SU-DHL-6 (cell line): ENCODE results near the gene RAB40B.

ENCODE experiments used
- H2AFZ ChIP-seq: fragments of 200-600 bp; sonication (generic); 2 replicates; pipeline ENCODE4 v1.6.1; 2014; ENCODE audit warnings: low read depth, mild to moderate bottlenecking, moderate library complexity, mixed read lengths, antibody characterized with exemption, low read length; ENCODE audit not compliant: severe bottlenecking
- H3F3A ChIP-seq: fragments of 200-600 bp; shearing (Covaris generic); 2 replicates; pipeline ENCODE4 v1.6.0; 2016; ENCODE audit warnings: antibody characterized with exemption, mild to moderate bottlenecking; ENCODE audit not compliant: insufficient read depth
- H3K27ac ChIP-seq: fragments of 200-600 bp; sonication (generic); 2 replicates; pipeline ENCODE4 v1.5.1; 2016; ENCODE audit warnings: low read depth, mild to moderate bottlenecking, low read length, moderate library complexity, mixed read lengths
- H3K27me3 ChIP-seq: fragments of 200-600 bp; sonication (generic), shearing (Covaris generic); 2 replicates; pipeline ENCODE4 v1.6.0; 2014; ENCODE audit warnings: mild to moderate bottlenecking, low read length
- H3K36me3 ChIP-seq: fragments of 200-600 bp; sonication (generic); 2 replicates; pipeline ENCODE4 v1.6.1; 2014; ENCODE audit warnings: mild to moderate bottlenecking, low read length, mixed read lengths
- H3K4me2 ChIP-seq: fragments of 300-600, 200-600 bp; shearing (Covaris generic), sonication (generic); 2 replicates; pipeline ENCODE4 v1.6.0; 2014; ENCODE audit warnings: low read length, low read depth, mild to moderate bottlenecking; ENCODE audit not compliant: poor library complexity, severe bottlenecking
- H3K4me3 ChIP-seq: fragments of 200-600 bp; sonication (generic); 2 replicates; pipeline ENCODE4 v1.5.1; 2014; ENCODE audit warnings: antibody characterized with exemption, low read length, mild to moderate bottlenecking, mixed read lengths; ENCODE audit not compliant: insufficient read depth, poor library complexity, severe bottlenecking
- H3K79me2 ChIP-seq: fragments of 200-600 bp; sonication (generic); 2 replicates; pipeline ENCODE4 v1.6.1; 2014; ENCODE audit warnings: mild to moderate bottlenecking, low read length, moderate library complexity; ENCODE audit not compliant: insufficient read depth
- H3K9ac ChIP-seq: fragments of 200-600 bp; sonication (generic); 2 replicates; pipeline ENCODE4 v1.7.0; 2014; ENCODE audit warnings: mild to moderate bottlenecking, low read length
- H3K9me2 ChIP-seq: fragments of 200-600 bp; sonication (generic); replicated peaks from 2 replicates; pipeline ENCODE4 v1.6.1; 2014; ENCODE audit warnings: low read length; ENCODE audit not compliant: insufficient read depth
- H3K9me3 ChIP-seq: fragments of 200-600 bp; sonication (generic); 2 replicates; pipeline ENCODE4 v1.6.1; 2014; ENCODE audit warnings: low read length, mixed read lengths; ENCODE audit not compliant: insufficient read depth
- H4K20me1 ChIP-seq: fragments of 200-600 bp; sonication (generic); 2 replicates; pipeline ENCODE4 v1.6.1; 2014; ENCODE audit warnings: low read depth, mild to moderate bottlenecking, antibody characterized with exemption, low read length, moderate library complexity, mixed read lengths
- EZH2phosphoT487 ChIP-seq: fragments of 200-600 bp; sonication (generic), shearing (Covaris generic); conservative IDR thresholded peaks from 2 replicates; pipeline ENCODE4 v1.6.1; 2018; ENCODE audit warnings: mild to moderate bottlenecking, antibody characterized with exemption, low read length, moderate library complexity, mixed read lengths
- TF ChIP-seq, protein P1 (sequence below): fragments of 200-600 bp; sonication (generic); IDR thresholded peaks from one replicate; pipeline ENCODE4 v1.5.1; 2017; ENCODE audit warnings: antibody characterized with exemption, mild to moderate bottlenecking, low read length, moderate library complexity; ENCODE audit not compliant: insufficient read depth, poor library complexity, severe bottlenecking

RAB40B gene

DNA sequence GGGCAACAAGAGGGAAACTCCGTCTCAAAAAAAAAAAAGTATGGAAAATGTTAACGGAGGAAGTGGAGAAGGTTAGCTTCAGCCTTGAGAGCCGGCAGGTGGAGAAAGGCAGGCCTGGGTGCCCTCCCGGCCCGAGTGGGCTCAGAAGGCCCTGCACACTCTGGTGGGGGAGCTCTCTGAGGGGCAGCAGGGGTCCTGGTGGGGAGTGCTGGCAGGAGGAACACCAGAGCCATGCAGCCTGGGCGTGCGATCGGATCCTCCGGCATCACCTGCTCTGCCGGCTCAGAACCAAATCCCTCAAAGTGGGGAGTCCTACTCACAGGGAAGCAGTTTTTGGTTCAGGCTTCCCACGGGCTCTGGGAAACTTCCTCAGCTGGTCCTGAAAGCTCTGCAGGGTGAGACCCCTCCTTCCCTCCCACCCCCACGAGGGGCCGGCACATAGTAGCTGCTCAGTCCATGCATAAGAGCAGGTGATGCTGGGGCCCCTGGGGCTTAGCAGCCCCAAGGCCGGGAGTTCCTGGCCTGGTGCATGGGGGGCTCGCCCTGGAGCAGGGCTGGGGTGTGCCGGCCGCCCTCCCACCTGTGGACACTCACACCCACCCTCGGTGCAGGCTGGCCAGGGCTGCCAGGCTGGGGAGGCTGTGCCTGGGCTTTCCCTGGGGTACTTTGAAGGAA lies 38.1 kb upstream of the RAB40B start:
- TF ChIP-seq, protein P1, sequence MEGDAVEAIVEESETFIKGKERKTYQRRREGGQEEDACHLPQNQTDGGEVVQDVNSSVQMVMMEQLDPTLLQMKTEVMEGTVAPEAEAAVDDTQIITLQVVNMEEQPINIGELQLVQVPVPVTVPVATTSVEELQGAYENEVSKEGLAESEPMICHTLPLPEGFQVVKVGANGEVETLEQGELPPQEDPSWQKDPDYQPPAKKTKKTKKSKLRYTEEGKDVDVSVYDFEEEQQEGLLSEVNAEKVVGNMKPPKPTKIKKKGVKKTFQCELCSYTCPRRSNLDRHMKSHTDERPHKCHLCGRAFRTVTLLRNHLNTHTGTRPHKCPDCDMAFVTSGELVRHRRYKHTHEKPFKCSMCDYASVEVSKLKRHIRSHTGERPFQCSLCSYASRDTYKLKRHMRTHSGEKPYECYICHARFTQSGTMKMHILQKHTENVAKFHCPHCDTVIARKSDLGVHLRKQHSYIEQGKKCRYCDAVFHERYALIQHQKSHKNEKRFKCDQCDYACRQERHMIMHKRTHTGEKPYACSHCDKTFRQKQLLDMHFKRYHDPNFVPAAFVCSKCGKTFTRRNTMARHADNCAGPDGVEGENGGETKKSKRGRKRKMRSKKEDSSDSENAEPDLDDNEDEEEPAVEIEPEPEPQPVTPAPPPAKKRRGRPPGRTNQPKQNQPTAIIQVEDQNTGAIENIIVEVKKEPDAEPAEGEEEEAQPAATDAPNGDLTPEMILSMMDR = no peak
- TF ChIP-seq EZH2phosphoT487 = no peak
- Histone ChIP-seq H2AFZ (no peak overlapping the region), H3K27me3 (no peaks in the 10 kb centered on the region), H3K9ac (no peak overlapping the region), H3K9me2 (no peaks in the 10 kb centered on the region), H3K4me3 (no peak overlapping the region), H4K20me1 (no peaks in the 10 kb centered on the region), H3F3A (no peaks in the 10 kb centered on the region), H3K36me3 (peaks cover 33% of the 10 kb centered on the region), H3K79me2 (no peaks in the 10 kb centered on the region), H3K9me3 (peaks cover 27% of the 10 kb centered on the region; the same call in 1 of the 2 replicates), H3K27ac (no peak overlapping the region), H3K4me2 (no peak overlapping the region)

DNA sequence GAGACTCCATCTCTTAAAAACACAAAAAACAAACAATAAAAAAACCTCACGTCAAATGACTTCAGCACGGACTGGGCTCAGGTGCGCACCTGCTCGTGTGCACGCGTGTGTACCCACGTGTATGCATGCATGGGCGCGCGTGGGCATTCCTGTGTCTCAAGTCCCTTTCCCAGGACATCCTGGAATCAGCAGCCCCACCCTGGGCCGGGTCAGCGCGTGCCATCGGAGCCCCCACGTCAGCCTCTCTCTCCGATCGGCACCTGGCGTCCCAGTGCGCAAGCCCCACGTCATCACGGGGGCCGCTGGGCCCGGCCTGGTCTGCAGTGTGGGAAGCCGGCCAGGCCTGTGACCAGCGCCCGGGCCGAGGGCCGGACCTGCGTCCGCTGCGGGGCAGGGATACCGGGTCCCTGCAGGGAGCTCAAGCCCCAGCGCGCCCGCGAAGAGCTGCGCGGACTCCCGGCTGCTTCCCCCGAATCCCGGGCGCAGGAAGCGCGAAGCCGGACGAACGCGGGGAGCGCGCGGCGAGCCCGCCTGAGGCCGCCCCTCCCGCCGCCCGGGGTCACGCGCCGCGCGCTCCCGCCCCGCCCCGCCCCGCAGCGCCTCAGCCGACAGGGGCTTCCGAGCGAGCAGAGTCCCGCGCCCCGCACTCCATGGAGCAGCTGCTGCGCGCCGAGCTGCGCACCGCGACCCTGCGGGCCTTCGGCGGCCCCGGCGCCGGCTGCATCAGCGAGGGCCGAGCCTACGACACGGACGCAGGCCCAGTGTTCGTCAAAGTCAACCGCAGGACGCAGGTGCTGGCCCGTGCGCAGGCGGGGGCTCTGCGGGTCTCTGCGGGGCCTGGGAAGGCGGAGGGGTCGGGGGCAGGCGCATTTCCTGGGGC lies 36.7 kb upstream of the RAB40B start, which contains the start of gene FN3K:
FN3K (plus strand) TSS at position 629 of the 880 bp plus-strand sequence; CDS start at position 651, 22 bp downstream.
- Histone ChIP-seq H3K4me3 (no peak within 1 kb of the TSS), H2AFZ (no peak within 1 kb of the TSS), H3K36me3 (peaks cover 19% of the 10 kb centered on the region), H3K27ac (no peak within 1 kb of the TSS), H3K9me2 (no peaks in the 10 kb centered on the region), H3F3A (no peaks in the 10 kb centered on the region), H3K9ac (no peak within 1 kb of the TSS), H3K27me3 (no peaks in the 10 kb centered on the region), H3K9me3 (peaks cover 14% of the 10 kb centered on the region; the same call in 1 of the 2 replicates), H3K4me2 (no peak within 1 kb of the TSS), H3K79me2 (no peaks in the 10 kb centered on the region), H4K20me1 (no peaks in the 10 kb centered on the region)
- TF ChIP-seq, protein P1 = no peak
- no peak for TF ChIP-seq EZH2phosphoT487

DNA sequence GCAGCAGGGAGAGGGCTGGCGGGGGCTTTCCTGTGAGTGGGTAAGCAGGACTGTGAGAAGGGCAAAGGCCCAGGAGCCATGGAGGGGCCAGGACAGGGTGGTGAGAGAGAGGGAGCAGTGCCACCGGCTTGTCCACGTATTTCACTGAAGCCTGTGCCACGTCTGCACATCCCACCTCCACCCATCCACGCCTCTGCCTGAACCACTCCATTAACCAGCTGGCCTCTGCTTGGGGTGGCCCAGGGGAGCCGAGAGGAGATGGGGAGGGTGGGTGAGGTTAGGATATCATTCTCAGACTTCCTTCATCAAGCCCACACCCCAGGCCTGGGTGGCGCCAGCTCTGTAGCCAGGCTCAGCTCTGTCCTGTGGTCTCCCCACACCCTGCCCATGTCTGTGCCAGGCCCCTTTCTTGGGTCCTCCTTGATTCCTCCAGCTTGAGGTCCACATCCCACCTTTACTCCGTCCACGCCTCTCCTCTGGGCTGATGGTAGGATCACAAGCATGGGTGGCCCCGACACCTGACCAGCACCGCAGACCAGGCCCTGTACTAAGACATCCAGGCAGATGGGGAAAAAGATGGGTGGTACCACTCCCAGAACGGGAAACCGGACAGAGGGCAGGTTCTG lies 33.7 kb upstream of the RAB40B start:
- TF ChIP-seq, protein P1 = no peak
- no peak for TF ChIP-seq EZH2phosphoT487
- Histone ChIP-seq H3K36me3 (peaks cover 15% of the 10 kb centered on the region), H3K27ac (no peak overlapping the region), H2AFZ (no peak overlapping the region), H4K20me1 (no peaks in the 10 kb centered on the region), H3K79me2 (no peaks in the 10 kb centered on the region), H3F3A (no peaks in the 10 kb centered on the region), H3K9ac (no peak overlapping the region), H3K4me3 (no peak overlapping the region), H3K4me2 (no peak overlapping the region), H3K9me3 (peaks cover 9% of the 10 kb centered on the region; the same call in 1 of the 2 replicates), H3K27me3 (no peaks in the 10 kb centered on the region), H3K9me2 (no peaks in the 10 kb centered on the region)
